Activated T-cell treated with anti-CD3 and anti-CD28 coated beads for 24 hours (primary cell): Measurements from ENCODE around the gene NRXN3.

Experiments
- DNase-seq: peaks from one replicate; pipeline ENCODE4 v3.0.0-alpha.2; 2020; ENCODE audit warnings: low read depth

Gene NRXN3

GRCh38 chr14:78319887-78320635 lies 149.9 kb downstream of the NRXN3 start:
- DNase-seq, result no peak

GRCh38 chr14:78324353-78324752 lies 154.2 kb downstream of the NRXN3 start:
- no peak for DNase-seq

- no peak for DNase-seq
Observed at GRCh38 chr14:78325911-78326310, 155.7 kb downstream of the NRXN3 start.

- DNase-seq, result no peak
Observed at GRCh38 chr14:78327426-78328221, 157.5 kb downstream of the NRXN3 start.

- DNase-seq, result no peak
Observed at GRCh38 chr14:78329371-78329770, 159.2 kb downstream of the NRXN3 start.

- no peak for DNase-seq
Observed at GRCh38 chr14:78335531-78335930, 165.4 kb downstream of the NRXN3 start.

- no peak for DNase-seq
Observed at GRCh38 chr14:78340250-78340649, 170.1 kb downstream of the NRXN3 start.

GRCh38 chr14:78341827-78342389 lies 171.7 kb downstream of the NRXN3 start:
- DNase-seq, result no peak

GRCh38 chr14:78342879-78343278 lies 172.7 kb downstream of the NRXN3 start:
- DNase-seq, result no peak

- DNase-seq, result no peak
Observed at GRCh38 chr14:78344290-78344689, 174.1 kb downstream of the NRXN3 start.

GRCh38 chr14:78345131-78345744 lies 175.1 kb downstream of the NRXN3 start:
- no peak for DNase-seq

GRCh38 chr14:78346747-78347146 lies 176.6 kb downstream of the NRXN3 start:
- no peak for DNase-seq

GRCh38 chr14:78355109-78355508 lies 184.9 kb downstream of the NRXN3 start:
- DNase-seq, result no peak

GRCh38 chr14:78356391-78356790 lies 186.2 kb downstream of the NRXN3 start:
- no peak for DNase-seq

GRCh38 chr14:78358591-78358990 lies 188.4 kb downstream of the NRXN3 start:
- DNase-seq, result no peak

GRCh38 chr14:78359581-78359980 lies 189.4 kb downstream of the NRXN3 start:
- no peak for DNase-seq

- DNase-seq, result no peak
Observed at GRCh38 chr14:78363008-78363407, 192.8 kb downstream of the NRXN3 start.

- DNase-seq, result no peak
Observed at GRCh38 chr14:78367355-78367754, 197.2 kb downstream of the NRXN3 start.

GRCh38 chr14:78383060-78383459 lies 212.9 kb downstream of the NRXN3 start:
- DNase-seq, result no peak

- no peak for DNase-seq
Observed at GRCh38 chr14:78398216-78398615, 228.0 kb downstream of the NRXN3 start.

GRCh38 chr14:78399316-78399889 lies 229.2 kb downstream of the NRXN3 start:
- no peak for DNase-seq

- no peak for DNase-seq
Observed at GRCh38 chr14:78401866-78402265, 231.7 kb downstream of the NRXN3 start.
